ENCODE results near the gene CHRNA9. TPM values are rescaled to one million over a fixed set of nuclear protein-coding genes. Genes with fewer than 3 reads are reported as not detected.

CHRNA9 gene
- total RNA-seq, 4 donors from 2014 or later, result not detected

DNA sequence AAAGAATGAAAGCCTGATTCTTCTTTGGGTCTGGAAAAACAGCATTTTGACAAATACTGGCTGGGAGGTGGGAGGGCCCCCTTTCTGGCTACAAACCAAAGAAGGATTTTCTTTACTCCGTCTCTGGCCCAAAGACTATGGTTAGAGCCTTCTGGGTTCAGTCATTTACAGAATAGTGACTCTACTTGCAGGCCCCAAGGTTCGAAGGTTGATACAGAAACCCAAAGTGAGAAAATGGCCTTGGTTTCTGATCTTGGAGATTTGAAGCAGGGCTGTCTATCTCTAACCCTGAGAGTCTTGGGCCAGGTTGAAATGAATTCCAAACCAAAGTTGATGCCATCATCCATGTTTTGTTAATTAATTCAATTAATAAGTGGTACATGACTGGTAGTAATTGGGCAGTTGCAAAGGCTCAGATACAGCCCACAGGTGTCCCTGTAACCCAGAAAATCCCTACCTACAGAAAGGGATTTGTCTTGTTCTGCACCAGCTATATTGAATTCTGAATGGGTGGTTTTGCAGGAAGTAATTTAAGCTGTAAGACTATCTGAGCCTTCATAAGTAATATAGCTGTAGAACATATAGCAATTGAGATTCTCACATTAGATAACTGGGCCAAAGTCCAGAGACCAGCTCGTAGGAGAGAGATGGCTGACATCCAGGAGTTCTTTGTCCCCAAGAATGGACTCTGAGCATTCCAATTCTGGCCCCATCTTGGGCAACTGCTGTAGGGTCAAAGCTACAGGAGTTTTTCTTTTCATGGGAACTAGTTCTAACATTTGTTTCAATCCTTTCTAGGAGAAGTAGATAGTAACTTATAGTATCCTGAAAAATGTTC is 34.5 kb downstream of the CHRNA9 start:
- no peaks in the 10 kb centered on the region for H3K36me3 ChIP-seq
- no peaks in the 10 kb centered on the region for H3K9me3 ChIP-seq
- peak in 1 of 3 donors; percentile 77 for DNase-seq
- no peak overlapping the region for H3K4me3 ChIP-seq
- peak in 1 of 2 donors; percentile 16 for TF ChIP-seq POLR2A (IDR thresholded peaks at IDR 0.05)
- TF ChIP-seq, protein P1, sequence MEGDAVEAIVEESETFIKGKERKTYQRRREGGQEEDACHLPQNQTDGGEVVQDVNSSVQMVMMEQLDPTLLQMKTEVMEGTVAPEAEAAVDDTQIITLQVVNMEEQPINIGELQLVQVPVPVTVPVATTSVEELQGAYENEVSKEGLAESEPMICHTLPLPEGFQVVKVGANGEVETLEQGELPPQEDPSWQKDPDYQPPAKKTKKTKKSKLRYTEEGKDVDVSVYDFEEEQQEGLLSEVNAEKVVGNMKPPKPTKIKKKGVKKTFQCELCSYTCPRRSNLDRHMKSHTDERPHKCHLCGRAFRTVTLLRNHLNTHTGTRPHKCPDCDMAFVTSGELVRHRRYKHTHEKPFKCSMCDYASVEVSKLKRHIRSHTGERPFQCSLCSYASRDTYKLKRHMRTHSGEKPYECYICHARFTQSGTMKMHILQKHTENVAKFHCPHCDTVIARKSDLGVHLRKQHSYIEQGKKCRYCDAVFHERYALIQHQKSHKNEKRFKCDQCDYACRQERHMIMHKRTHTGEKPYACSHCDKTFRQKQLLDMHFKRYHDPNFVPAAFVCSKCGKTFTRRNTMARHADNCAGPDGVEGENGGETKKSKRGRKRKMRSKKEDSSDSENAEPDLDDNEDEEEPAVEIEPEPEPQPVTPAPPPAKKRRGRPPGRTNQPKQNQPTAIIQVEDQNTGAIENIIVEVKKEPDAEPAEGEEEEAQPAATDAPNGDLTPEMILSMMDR (IDR thresholded peaks at IDR 0.05), result peak in 3 of 6 experiments; percentile 28 to 53 (median 43)
- no peaks in the 10 kb centered on the region for H3K27me3 ChIP-seq
- H3K4me1 ChIP-seq, result peaks cover 0 to 12% (median 0%) of the 10 kb centered on the region in 4 donors
- peak overlapping the region in 3 of 4 donors; percentile 30 to 74 (median 70) for H3K27ac ChIP-seq

DNA sequence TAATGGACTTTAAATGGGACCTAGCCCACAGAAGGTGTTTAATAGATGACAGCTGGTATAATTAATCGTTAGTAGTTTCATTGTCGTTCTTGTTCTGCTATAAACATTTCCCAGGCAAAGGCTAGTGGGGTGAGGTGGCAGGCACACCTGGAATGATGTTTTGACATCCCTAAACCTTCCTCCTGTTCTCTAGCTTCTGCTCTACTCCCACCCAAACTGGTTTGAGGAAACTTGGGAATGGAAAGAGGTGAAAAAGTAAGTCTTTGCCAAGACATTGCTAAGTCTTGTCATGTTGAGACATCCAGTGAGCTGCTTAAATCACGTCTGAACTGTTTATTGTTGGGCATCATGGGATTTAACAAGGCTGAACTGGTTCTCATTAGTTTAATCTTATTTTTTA is 37.5 kb downstream of the CHRNA9 start:
- Histone ChIP-seq H3K27ac (no peak overlapping the region), H3K4me1 (peaks cover 0 to 20% (median 0%) of the 10 kb centered on the region in 4 donors), H3K4me3 (no peak overlapping the region), H3K36me3 (no peaks in the 10 kb centered on the region), H3K27me3 (no peaks in the 10 kb centered on the region), H3K9me3 (no peaks in the 10 kb centered on the region)
- no peak for DNase-seq
- TF ChIP-seq POLR2A (IDR thresholded peaks at IDR 0.05), result no peak
- TF ChIP-seq, protein P1 (IDR thresholded peaks at IDR 0.05), result no peak

- no peak for DNase-seq
- TF ChIP-seq, protein P1 (IDR thresholded peaks at IDR 0.05), result no peak
- no peak for TF ChIP-seq POLR2A (IDR thresholded peaks at IDR 0.05)
- no peaks in the 10 kb centered on the region for H3K36me3 ChIP-seq
- H3K9me3 ChIP-seq, result no peaks in the 10 kb centered on the region
- no peaks in the 10 kb centered on the region for H3K27me3 ChIP-seq
- peaks cover 0 to 21% (median 0%) of the 10 kb centered on the region in 4 donors for H3K4me1 ChIP-seq
- no peak overlapping the region for H3K27ac ChIP-seq
- H3K4me3 ChIP-seq, result no peak overlapping the region
These were observed 38.5 kb downstream of the CHRNA9 start for GRCh38 chr4:40373636-40374035.

- Histone ChIP-seq H3K36me3 (no peaks in the 10 kb centered on the region), H3K4me3 (no peak overlapping the region), H3K4me1 (peaks cover 0 to 21% (median 0%) of the 10 kb centered on the region in 4 donors), H3K27ac (no peak overlapping the region), H3K9me3 (no peaks in the 10 kb centered on the region), H3K27me3 (no peaks in the 10 kb centered on the region)
- DNase-seq, result no peak
- TF ChIP-seq POLR2A (IDR thresholded peaks at IDR 0.05), result no peak
- TF ChIP-seq, protein P1 (IDR thresholded peaks at IDR 0.05), result no peak
These were observed 40.0 kb downstream of the CHRNA9 start for GRCh38 chr4:40375095-40375494.

DNA sequence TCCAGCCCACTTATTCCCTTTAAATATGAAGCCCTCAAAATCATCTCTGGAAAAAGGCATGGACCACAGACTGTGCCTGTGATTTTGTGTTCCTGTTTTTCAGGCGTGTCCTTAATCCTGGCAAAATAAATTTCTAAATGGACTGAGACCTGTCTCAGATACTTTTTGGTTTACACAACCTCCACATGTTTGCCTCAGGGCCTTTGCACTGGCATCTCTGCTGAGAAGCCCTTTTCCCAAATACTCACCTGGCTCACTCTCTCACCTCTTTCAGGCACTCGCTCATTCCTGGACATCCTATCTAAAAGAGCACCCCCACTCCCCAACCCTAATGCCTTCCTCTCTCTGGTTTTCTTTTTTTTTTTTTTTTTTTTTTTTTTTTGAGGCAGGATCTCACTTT is 40.5 kb downstream of the CHRNA9 start:
- no peak overlapping the region for H3K27ac ChIP-seq

More for the DNA sequence above, 40.5 kb downstream of the CHRNA9 start:
- H3K4me1 ChIP-seq, result peaks cover 0 to 21% (median 0%) of the 10 kb centered on the region in 4 donors
- DNase-seq, result no peak
- TF ChIP-seq POLR2A (IDR thresholded peaks at IDR 0.05), result no peak
- TF ChIP-seq, protein P1 (IDR thresholded peaks at IDR 0.05), result no peak
- no peaks in the 10 kb centered on the region for H3K36me3 ChIP-seq
- H3K9me3 ChIP-seq, result no peaks in the 10 kb centered on the region
- no peak overlapping the region for H3K4me3 ChIP-seq
- no peaks in the 10 kb centered on the region for H3K27me3 ChIP-seq
